ENCODE measurements around the gene HYAL2.

The HYAL2 gene

DNA sequence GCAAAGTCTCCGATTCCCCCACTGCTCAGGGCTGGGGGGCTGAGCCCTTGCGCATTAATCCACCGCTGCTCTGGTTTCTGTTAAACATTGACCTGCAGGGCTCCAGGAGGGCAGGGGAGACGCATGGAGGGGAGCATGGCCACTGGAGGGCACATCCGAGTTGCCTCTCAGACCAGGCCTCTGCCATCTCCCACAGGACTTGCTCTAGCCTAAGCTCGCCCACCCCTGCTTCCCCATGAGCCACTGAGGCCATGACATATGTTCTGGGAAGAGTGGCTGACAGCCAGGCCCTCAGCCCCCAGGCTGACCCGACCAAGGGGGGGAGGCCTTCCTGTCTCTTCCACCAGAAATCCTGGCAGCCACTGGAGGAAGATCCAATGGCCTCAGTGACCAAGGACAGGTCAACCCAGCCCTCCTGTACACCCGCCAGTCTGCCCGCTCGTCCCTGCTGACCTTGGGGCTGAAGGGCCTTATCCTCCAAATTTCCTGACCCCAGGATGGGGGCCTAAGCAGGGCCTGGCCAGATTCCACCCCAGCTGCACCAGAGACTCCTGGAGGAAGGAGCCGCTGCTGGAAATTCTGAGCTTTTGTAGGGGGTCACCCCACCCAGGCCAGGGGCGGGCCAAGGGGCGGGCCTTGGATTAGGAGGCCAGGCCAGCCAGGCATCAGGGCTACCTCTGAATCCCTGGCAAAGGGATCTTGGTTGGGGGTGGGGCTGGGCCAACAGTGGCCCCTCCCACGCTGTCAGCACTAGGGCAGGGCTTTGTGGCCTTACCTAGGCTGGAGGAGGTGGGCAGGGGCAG is 19.3 kb downstream of the HYAL2 start, which contains the start of gene HYAL1:
TSS of gene HYAL1 (minus strand) at position 562 of the 803 bp plus-strand sequence. CDS start 618 bp downstream, outside the sequence.
- no peak for DNase-seq

DNA sequence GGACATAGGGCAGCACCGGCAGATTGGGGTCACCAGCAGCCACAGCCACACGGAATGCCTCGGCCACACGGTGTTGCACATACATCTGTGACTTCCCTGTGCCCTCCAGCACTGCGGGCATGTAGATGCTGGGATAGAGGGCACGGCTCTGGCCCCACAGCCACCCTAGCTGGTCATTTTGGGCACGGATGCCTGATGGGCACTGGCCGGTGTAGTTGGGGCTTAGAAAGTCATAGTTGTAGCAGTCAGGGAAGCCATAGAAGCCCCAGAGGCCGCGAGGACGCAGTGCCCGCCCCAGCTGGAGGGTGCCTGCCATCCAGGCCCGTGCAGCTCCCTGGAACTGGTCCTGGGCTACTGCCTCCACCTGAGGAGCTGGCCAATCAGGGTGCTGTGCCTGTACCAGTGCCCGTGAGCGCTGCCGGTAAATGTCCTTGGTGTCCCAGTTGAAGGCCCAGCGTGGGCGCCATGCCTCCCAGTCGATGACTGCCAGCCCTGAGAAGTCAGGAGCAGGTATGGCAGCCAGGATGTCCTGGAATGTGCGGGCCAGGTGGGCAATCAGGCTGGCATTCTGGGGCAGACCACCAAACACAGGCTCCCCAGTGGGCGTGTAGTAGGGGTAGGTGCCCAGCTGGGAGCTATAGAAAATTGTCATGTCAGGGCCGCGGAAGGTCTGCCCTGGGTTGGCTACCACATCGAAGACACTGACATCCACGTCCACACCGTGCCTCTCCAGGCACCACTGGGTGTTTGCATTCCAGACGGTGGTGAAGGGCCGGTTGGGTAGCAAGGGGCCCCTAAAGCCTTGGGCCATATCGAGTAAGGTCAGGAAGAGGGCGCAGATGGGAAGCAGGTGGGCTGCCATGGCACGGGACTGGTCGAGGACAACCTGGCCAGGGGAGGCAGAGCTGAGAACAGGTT is 20.2 kb downstream of the HYAL2 start:
- no peak for DNase-seq

DNA sequence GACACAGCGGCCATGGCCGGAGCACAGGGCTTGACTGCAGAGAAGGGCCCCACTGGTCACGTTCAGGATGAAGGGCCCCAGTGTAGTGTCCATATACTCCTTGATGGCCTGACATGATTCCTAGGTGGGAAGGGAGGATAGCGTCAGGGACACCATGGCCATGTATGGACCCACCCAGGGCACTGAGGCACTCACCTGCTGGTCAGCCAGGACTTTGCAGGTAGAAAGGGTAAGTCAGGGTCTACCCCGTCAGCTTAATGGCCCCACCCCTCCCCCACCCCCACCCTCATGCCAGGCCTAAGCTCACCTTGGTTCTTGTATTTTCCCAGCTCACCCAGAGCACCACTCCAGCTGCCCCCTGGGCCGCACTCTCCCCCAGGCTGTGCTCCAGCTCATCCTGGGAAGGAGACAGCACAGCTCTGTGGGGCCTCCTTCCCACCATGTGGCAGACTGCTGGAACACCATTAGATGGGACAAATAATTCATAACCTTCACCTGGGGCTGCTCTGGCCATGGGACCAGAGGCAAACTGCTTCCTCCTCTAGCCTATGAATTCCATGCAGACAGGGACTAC is 21.8 kb downstream of the HYAL2 start:
- no peak for DNase-seq

DNA sequence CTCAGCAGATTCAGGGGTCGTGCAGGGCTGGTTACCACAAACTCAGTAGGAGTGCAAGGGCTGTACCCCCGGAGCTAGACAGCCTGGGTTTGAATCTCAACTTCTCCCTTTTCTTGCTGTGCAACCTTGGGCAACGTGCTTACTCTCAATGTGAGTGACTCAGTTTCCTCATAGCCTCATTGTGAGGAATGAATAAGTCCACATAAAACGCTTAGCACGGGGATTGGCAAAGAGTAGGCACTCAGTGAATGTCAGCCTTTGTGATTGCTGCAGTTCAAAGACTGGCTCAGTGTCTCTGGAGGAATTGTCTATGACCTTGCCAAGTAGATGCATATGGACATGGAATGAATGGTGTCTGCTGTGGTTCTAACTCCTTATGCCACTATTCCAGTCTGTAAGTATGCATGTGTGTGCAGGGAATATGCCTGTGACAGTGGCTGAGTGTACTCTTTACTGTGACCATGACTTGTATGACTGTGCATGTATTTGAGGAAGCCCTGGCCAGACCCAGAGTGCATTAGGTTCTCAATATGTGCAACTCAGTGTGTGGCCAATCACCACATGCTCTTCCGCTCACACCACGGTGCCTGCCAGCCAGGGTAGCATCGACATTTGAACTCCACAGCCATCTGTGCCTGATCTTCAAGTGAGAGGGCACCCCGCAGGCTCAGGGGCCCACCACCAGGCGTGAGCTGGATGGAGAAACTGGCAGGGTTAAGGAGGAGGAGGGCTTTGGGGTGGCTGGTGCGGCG is 22.4 kb downstream of the HYAL2 start:
- DNase-seq, result no peak

DNA sequence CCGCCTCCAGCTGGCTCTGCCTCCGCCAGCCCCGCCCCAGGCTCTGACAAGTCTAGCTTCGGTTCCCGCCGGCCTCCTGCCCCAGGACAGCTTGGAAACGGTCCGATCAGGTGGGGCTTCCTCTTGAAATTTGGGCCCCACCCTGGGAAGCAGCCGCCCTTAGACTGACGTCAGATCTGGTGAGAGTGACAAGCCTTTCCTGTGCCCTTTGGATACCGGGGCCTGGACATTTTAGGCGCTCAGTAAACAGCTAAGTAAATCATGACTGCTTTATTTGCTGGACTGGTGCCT is 23.0 kb downstream of the HYAL2 start:
- DNase-seq, result no peak

DNA sequence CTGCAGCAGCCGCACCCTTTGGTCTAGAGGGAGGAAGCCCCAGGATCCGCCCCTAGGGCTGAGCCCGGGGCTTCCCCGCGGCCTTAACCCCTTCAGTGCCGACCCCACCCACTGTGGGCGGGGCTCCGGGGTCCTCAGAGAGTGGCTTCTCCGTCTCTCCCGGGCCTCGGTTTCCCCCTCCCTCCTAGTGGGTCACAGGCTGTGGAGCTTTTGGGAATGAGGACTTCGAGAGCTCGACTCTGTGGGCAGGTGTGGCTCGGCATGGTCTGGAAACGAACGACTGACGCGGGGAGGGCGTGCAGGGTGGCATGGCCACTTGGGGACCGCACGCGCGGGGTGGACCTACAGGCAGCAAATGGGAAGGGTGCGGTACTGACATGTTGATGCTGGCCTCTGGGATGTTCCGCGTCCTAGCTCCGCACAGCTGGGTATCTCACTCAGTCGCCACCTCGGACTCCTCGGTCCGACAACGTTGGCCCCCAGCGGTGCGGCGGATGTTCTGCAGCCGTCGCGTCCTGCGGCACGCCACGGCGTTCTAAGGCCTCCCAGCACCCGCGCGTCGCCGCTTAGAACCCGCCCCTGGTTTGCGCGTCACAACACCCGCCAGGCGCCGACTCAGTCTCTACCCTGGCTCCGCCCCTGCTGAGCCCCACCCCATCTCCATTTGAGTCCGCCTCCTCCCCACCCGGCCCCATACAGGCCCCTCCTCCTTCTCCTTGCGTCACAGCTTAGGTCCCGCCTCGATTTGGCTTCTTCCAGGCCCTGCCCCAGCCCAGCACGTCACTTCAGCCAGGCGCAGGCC is 23.5 kb downstream of the HYAL2 start, which contains the start of the genes HYAL3 and NAA80:
TSS of gene HYAL3 (minus strand) at position 570 of the 802 bp plus-strand sequence. CDS start 3,803 bp downstream, outside the sequence.
TSS of gene NAA80 (minus strand) at position 570 of the 802 bp plus-strand sequence. CDS start 1,942 bp downstream, outside the sequence.
- peak; percentile 97 for DNase-seq

DNA sequence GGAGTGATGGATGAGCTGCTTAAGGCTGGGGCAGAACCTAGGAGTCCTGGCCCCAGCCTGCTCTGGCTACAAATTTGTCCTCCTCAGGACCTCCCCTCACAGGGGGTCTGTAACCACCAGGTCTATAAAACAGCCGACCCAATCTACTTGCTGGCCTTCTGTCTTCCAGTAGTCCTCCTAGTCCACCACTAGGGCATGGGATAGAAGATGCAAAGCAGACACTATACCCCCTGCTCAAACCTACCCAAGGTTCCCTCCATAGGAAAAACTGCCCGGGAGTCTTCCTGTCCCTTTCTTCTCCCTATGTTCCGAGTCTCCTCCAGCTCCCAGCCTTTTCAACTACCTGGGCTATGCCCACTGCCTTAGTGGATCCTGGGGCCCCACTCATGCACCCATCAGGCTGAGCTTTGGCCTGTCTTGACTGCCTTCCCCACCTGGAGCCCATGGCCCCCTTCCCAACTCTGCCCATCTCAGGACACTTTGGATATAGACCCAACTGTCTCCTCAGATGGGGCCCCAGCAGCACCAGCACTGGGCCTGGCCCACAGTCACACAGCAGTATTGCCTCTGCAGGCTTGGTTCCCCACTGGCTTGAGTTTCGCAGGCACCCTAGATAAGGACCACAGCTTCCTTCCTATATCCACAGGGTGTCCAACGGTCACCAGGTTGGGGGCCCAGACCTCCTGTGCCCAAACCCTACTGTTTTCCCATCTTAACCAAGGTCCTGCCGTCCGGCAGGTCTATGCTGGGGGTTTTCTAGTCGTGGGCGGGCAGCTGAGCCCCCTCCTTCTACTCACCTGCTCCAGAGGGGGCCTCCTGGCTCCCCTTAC is 24.4 kb downstream of the HYAL2 start:
- DNase-seq, result no peak

DNA sequence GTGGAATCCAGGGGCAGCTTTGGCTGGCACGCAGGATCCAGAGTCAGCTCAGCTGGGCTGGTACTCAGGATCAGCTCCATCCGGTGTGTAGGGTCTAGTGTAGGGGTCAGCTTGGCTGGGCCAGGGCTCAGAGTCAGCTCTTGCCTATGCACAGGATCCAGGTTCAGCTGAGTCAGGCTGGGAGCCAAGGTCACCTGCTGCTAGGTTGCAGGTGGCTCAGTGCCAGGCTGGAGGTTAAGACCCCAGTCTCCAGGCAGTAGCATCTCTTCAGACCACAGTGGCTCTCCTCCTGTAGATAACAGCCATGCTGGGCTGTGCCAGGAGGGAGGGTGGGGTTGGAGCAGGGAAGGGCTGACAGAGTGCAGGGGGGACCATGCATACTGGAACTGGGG is 25.2 kb downstream of the HYAL2 start:
- DNase-seq, result no peak

DNA sequence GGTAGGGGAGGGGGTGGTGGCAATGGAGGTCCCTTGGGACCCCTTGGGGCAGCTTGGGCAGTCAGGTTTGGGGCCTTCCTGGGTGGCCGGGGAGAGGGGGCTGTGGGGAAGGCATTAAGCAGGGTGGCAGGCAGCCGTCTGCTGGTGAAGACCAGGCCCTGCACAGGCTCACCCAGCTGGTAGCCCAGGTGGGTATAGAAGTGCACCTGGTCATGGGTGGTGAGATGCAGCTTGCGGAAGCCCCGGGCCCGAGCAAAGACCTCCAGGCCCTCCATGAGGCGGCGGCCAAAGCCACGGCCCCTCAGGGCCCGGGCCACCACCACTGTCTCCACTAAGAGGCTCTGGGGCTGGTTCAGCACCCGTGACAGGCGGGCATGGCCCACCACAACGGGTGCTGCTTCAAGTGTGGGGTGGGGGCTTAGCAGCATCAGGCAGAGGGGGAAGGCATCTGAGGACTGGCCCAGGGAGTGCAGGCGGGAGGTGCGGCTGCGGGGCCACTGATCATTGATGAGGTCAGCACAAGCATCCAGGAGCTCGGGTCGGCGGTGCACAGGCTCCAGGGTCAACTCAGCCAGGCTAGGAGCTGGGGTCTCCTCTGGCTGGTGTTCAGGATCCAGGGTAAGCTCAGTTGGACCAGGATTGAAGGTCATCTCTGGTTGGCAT is 25.7 kb downstream of the HYAL2 start:
- no peak for DNase-seq

DNA sequence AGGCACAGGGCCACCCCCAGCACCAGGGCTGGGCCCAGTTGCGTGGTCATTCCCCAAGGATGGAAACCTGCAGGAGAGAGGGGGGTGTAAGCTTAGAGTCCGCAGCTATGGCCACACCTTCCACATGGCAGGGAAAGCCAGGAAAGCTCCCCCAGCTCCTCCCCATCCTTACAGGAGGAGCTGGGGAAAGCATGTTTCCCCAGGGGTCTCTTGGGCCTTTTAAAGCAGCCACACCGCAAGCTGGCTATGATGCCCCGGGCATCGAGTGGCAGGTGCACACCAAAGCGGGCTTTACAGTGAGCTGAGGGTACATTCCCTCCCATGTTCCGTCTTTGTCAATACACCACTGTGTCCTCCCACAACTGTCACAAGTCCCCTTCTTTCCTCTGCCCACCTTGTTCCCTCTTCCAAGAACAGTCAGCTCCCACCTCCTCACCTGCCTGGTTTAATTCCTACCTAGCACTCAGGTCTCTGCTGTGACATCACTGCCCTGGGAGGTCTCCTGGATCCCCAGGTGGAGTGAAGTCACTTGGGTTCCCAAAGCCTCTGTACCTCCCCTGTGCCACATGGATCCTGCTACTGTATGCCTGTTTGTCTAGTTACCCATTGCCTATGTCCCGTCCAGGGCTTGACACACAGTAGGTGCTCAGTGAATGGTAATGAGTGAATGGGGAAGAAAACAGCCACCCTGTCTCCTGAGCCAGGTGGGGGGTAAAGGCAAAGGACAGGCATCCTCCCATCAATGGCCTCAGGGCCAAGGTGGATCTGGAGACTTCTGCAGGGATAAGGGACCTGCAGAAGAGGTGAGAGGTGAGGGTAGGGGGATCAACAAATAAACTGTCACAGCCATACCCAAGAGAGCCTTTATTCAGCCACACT is 26.8 kb downstream of the HYAL2 start:
- no peak for DNase-seq

DNA sequence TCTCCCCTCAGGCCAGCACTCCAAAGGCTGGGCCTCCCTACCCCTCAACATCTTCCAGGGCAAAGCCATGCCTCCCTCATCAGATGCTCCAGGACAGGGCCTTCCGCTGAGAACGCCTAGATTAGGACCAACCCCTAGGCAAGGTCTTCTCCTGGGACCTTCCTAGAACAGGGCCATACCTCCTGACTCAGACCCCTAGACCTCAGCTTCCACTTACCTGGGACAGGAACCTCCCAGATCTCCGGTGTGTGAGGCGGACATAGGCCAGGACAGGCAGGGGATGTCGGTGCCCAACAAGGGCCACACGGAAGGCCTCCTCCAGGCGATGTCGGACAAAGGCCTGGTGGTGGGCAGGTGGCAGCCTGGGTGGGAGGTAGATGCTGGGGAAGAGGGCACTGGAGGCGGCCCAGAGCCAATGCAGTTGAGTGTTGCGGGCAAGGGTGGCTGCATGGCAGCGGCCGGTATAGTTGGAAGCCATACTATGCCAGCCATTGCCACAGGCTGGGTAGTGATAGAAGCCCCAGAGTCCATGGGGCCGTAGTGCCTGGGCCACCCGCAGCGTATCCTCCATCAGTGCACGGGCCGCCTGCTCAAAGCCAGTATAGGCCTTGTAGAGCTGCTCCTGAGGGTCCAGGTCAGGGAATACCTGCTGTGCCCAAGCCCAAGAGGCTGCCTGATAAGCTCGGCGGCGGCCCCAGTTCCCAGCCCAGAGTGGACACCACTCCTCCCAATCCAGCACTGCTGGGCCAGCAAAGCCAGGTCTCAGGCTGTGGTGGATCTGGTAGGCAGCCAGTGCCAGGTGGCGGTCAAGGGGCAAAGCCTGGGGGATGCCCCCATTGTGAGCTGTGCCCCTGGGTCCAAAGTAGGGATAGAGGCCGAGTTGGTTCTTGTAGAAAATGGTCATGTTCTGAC is 27.8 kb downstream of the HYAL2 start:
- DNase-seq, result no peak

DNA sequence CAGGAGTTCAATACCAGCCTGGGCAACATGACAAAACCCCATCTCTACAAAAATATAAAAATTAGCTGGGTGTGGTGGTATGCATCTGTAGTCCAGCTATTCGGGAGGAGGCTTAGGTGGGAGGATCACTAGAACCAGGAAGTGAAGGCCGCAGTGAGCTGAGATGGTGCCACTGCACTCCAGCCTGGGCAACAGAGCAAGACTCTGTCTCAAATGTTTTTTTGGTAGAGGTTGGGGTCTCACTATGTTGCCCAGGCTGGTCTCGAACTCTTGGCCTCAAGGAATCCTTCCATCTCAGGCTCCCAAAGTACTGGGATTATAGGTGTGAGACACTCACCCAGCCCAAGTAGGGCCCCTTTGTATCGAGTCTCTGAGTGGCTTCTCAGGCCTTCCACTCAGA is 28.5 kb downstream of the HYAL2 start:
- no peak for DNase-seq

DNA sequence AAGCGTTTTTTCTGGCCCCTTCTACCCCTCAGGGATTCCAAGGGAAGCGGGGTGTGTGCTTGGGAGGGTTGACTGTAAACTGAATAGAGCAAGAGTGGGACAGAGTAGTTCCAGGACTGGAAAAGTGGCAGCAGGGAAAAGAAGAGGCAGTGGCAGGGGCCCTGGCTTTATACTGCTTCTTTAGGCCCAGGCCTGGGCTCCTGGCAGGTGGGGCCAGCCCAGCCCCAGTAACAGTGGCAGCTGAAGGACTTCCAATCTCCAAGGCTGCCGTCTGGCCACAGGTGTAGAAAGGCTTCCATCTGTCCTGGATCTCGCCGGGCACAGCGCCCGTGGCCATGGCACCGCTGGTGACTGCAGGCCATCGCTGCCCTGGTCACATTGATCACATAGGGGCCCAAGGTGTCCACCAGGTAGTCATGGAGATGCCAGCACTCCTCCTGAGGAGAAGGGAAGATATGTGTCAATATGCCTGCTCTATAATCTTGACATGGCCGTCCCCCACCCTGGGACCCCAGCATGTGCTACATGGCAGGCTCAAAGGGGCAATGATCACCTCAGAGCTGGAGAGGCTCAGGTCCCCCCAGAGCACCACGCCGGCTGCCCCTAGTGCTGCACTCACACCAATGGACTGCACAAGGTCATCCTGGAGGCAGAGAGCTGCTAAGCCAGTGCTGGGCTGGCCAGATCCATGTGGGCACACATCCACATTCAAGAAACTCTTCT is 29.3 kb downstream of the HYAL2 start:
- no peak for DNase-seq

DNA sequence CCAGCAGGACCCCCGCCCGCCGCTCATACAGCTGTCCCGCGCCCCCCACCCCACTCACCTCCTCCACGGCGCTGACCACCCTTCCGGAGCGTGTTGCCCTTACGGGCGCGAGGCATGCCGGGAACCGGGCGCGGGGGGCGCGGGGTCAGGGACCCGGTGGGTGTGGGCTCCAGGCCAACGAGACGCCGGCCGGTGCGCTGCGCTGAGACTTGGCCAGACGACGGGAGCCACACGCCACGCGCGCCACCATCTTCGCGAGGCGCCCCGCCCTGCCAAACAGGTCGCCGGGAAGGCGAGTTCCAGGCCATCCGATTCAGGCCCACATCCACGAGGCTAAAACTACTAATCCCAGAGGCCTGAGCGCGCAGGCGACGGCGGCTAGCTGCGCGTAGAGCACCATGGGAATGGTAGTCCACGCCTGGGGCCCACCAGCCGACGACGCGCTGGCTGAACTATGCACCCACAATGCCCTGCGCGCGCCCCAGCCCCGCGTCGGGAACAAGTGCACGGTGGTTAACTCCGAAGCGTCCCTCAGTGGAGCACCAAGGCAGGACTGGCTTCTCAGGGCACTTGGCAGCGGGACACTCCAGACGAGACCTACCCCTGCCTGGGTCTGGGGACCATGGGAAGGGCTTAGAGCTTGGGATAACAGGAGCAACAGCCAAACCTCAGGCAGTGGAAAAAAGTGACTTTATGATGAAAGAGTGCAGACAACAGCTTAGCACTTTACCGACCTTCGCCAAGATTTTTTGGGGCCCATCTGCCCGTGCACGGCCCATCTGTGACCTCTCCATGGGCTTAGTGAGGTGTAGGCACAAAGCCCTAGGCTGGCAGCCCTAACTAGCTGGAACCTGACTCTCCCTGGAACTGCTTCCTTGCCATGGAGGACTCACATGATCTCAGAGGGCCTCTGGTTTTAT is 30.1 kb downstream of the HYAL2 start, which contains the start of gene IFRD2:
TSS of gene IFRD2 (minus strand) at position 271 of the 920 bp plus-strand sequence. CDS start at position 116, 155 bp downstream.
- peak; percentile 96 for DNase-seq

DNA sequence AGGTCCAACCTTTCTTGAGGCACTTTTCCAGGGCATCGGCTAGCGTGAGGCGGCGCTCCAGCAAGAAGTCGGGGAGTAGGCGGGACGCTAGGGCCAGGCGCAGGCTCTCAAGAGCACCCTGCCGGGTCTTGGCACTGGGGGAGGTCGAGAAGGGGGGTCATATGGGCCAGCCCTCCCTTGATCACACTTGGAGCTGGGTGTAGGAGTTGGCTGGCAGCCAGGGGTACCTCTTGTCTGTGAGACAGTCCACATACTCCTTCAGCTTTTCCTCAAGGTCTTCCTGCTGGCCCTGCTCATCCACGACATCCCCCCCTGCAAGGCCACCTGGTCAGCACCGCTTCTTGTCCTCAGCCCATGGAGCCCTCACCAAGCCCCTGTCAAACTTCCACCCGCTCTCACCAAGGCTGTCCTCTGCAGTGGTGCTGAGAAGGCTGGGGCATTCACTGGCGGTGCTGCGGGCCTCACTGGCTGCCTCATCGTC is 32.3 kb downstream of the HYAL2 start:
- DNase-seq, result no peak

DNA sequence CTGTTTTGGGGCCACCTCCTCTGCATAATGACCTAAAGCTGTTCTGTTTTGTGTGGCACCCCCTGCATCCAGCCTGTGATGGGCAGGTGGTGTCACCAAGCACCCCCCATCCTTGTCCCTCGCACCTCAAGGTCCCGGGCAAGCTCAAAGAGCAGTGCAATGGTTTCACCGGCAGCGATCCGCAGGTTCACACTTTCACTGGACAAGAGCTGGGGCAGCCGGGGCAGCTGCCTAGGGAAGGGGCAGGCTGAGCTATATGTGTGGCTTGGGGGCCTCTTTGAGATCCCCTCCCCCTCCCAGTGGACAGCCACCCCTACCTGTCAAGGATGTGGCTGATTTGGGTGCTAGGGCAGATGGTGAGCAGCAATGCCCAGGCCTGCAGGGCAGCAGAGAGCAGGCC is 33.4 kb downstream of the HYAL2 start:
- DNase-seq, result no peak

Measured in NCI-H69 (cell line).